RWPE2 (cell line): ENCODE data around the gene TBX21.

Experiments used
- ATAC-seq: fragments of 200-7000 bp; cut with Tn5 transposase; 3 replicates; pipeline ENCODE4 v1.9.1; 2021; ENCODE audit warnings: low read depth
- DNase-seq: peaks from one replicate; pipeline ENCODE4 v3.0.0-alpha.2; 2020; ENCODE audit warnings: low spot score
- H3K27ac ChIP-seq: fragments of 450-650 bp; 2 replicates; pipeline ENCODE4 v1.5.1; 2017; ENCODE audit warnings: mild to moderate bottlenecking; ENCODE audit not compliant: poor library complexity, severe bottlenecking
- H3K27me3 ChIP-seq: fragments of 250-450 bp; sonication (Bioruptor Pico); 2 replicates; pipeline ENCODE4 v1.5.1; 2021; ENCODE audit warnings: mild to moderate bottlenecking, moderate library complexity; ENCODE audit not compliant: insufficient read depth, poor library complexity, severe bottlenecking
- H3K36me3 ChIP-seq: fragments of 250-450 bp; sonication (Bioruptor Pico); 2 replicates; pipeline ENCODE4 v1.5.1; 2020; ENCODE audit warnings: low read depth, mild to moderate bottlenecking, moderate library complexity
- H3K4me1 ChIP-seq: fragments of 250-450 bp; sonication (Bioruptor Pico); 2 replicates; pipeline ENCODE4 v1.5.1; 2021; ENCODE audit warnings: mild to moderate bottlenecking, moderate library complexity; ENCODE audit not compliant: insufficient read depth, poor library complexity, severe bottlenecking
- H3K4me3 ChIP-seq: fragments of 250-450 bp; sonication (Bioruptor Pico); 2 replicates; pipeline ENCODE4 v1.5.1; 2021; ENCODE audit warnings: mild to moderate bottlenecking, moderate library complexity; ENCODE audit not compliant: severe bottlenecking
- H3K9me3 ChIP-seq: fragments of 250-450 bp; sonication (Bioruptor Pico); 2 replicates; pipeline ENCODE4 v1.5.1; 2021; ENCODE audit warnings: mild to moderate bottlenecking, moderate library complexity; ENCODE audit not compliant: severe bottlenecking
- TF ChIP-seq, protein P1 (sequence below): fragments of 450-650 bp; IDR thresholded peaks from one replicate; pipeline ENCODE4 v1.5.1; 2017; ENCODE audit warnings: mild to moderate bottlenecking, moderate library complexity; ENCODE audit not compliant: poor library complexity, severe bottlenecking

The TBX21 gene

DNA sequence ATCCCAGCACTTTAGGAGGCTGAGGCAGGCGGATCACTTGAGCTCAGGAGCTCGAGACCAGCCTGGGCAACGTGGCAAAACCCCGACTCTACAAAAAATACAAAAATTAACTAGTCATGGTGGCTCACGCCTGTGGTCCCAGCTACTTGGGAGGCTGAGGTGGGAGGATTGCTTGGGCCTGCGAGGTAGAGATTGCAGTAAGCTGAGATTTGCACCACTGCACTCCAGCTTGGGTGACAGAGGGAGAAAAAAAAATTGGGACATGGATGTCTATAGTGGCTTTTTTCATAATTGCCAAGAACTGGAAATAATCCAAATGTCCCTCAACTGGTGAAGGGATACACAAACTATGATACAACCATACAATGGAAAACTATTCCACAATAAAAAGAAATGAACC lies 59.9 kb downstream of the TBX21 start:
- Histone ChIP-seq H3K9me3 (no peaks in the 10 kb centered on the region), H3K27ac (no peak overlapping the region), H3K4me1 (no peaks in the 10 kb centered on the region), H3K27me3 (peaks cover 78% of the 10 kb centered on the region), H3K4me3 (no peak overlapping the region), H3K36me3 (no peaks in the 10 kb centered on the region)
- TF ChIP-seq, protein P1, sequence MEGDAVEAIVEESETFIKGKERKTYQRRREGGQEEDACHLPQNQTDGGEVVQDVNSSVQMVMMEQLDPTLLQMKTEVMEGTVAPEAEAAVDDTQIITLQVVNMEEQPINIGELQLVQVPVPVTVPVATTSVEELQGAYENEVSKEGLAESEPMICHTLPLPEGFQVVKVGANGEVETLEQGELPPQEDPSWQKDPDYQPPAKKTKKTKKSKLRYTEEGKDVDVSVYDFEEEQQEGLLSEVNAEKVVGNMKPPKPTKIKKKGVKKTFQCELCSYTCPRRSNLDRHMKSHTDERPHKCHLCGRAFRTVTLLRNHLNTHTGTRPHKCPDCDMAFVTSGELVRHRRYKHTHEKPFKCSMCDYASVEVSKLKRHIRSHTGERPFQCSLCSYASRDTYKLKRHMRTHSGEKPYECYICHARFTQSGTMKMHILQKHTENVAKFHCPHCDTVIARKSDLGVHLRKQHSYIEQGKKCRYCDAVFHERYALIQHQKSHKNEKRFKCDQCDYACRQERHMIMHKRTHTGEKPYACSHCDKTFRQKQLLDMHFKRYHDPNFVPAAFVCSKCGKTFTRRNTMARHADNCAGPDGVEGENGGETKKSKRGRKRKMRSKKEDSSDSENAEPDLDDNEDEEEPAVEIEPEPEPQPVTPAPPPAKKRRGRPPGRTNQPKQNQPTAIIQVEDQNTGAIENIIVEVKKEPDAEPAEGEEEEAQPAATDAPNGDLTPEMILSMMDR = no peak
- no peak for DNase-seq
- no peak for ATAC-seq
